ENCODE measurements around the gene LCE2C. TPM values are rescaled to one million over a fixed set of nuclear protein-coding genes. Genes with fewer than 3 reads are reported as not detected.
A peak's percentile ranks its signal among the peaks of the same experiment; 100 is the strongest.

LCE2C gene
- total RNA-seq, 1 donor from 2014 or later: not detected

DNA sequence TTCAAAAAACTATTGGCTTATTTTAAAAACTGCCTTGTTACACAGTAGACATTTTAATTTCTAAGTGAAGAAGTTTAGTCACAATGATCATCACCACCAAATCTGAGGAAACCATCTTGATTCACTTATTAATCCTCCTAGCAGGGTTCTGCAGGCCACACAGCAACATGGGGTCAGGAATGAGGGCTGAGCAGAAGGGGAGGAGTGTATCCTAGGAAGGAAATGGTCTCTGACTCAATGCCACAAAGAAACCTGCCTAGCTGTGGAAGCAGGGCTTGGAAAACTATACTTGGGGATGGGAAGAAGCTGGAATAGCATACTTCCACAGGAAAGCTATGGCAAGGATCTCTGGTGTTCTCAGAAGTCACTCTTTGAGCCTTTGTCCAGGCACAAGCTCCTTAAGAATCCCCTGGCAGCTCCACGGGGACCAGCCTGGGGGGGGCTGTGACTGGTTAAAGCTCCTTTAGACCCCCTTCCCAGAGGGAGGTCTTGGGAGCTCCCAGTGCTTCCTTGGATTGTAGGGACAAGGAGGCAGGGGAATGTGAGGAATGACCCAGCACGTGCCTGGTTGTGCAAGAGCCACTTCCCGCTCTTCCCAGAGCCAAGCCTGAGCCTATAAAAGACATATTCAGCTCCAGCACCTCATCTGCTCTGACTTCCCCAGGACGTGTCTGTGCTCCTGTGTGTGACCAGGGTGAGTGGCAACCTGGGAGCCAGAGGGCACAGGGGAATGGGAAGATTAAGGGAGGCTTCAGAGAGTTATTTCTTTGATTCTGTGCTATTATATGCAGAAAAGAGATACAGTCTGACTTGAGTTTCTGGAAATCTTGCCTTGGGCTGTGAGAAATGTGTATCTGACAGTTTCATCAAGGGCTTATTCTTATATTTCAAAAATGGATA is 22.9 kb downstream of the LCE2C start, which contains the start of gene LCE2A:
TSS of gene LCE2A (plus strand) at position 645 of the 900 bp plus-strand sequence. CDS start 557 bp downstream, outside the sequence.
- H3K36me3 ChIP-seq (ENCODE audit: control insufficient read depth, insufficient read depth, low read length): no peaks in the 10 kb centered on the region
- FAIRE-seq (no peak), DNase-seq (ENCODE audit: low read depth) (peak; percentile 30)

DNA sequence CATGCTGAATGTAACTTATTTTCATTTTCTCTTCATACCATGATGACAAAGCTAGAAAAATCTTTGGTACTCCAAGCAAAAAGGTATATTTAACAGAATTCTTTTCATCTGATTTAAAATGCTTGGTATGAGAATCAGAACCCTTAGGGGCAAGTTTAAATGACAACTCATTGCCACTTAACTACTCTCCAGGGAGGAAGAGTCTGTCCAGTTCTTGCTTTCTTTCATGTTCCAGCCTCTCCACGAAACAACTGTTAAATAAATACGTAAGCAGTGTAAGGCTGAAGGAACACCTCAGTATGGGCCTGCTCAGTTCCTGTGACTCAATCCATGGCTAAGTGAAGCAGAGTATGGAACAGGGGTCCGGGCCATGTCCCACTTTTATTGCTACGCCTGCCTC is 24.7 kb downstream of the LCE2C start:
- TF ChIP-seq, protein P1, sequence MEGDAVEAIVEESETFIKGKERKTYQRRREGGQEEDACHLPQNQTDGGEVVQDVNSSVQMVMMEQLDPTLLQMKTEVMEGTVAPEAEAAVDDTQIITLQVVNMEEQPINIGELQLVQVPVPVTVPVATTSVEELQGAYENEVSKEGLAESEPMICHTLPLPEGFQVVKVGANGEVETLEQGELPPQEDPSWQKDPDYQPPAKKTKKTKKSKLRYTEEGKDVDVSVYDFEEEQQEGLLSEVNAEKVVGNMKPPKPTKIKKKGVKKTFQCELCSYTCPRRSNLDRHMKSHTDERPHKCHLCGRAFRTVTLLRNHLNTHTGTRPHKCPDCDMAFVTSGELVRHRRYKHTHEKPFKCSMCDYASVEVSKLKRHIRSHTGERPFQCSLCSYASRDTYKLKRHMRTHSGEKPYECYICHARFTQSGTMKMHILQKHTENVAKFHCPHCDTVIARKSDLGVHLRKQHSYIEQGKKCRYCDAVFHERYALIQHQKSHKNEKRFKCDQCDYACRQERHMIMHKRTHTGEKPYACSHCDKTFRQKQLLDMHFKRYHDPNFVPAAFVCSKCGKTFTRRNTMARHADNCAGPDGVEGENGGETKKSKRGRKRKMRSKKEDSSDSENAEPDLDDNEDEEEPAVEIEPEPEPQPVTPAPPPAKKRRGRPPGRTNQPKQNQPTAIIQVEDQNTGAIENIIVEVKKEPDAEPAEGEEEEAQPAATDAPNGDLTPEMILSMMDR (IDR thresholded peaks at IDR 0.05; ENCODE audit: insufficient read depth, low read length, severe bottlenecking): no peak
- peaks cover 4% of the 10 kb centered on the region for H3K27me3 ChIP-seq (ENCODE audit: control insufficient read depth, insufficient read depth, low read length)
- FAIRE-seq (no peak), DNase-seq (ENCODE audit: low read depth) (no peak)
- no peak overlapping the region for H3K4me3 ChIP-seq (ENCODE audit: low read depth, low read length)
- H3K36me3 ChIP-seq (ENCODE audit: control insufficient read depth, insufficient read depth, low read length): no peaks in the 10 kb centered on the region

More for the DNA sequence above, 22.9 kb downstream of the LCE2C start, which contains the start of gene LCE2A:
- Histone ChIP-seq H3K4me3 (ENCODE audit: low read depth, low read length) (no peak within 1 kb of the TSS), H3K27me3 (ENCODE audit: control insufficient read depth, insufficient read depth, low read length) (peaks cover 4% of the 10 kb centered on the region)
- TF ChIP-seq, protein P1 (IDR thresholded peaks at IDR 0.05; ENCODE audit: insufficient read depth, low read length, severe bottlenecking): no peak

DNA sequence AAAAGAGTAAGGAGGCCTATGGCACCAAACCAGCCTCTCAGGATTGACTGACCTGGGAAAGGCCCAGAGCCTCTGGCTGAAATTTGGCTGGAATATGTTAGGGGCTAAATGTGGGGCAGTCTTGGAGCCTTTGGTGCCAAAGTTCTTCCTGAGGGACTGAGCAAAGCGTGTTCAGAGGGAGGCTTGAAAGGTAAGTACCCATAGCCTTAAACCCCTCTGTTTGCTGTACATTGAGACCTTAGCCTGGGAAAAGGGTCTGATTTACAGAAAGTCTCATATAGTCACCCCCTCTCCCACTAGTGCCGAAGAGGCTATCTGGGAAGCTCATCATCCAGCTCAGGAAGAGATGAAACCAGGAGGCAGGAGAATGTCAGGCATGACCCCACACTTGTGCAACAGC is 32.8 kb downstream of the LCE2C start, which contains the start of gene LCE4A:
TSS of gene LCE4A (plus strand) at position 301 of the 400 bp plus-strand sequence. CDS start 916 bp downstream, outside the sequence.
- TF ChIP-seq, protein P1 (IDR thresholded peaks at IDR 0.05; ENCODE audit: insufficient read depth, low read length, severe bottlenecking): no peak
- FAIRE-seq: no peak
- DNase-seq (ENCODE audit: low read depth): no peak

DNA sequence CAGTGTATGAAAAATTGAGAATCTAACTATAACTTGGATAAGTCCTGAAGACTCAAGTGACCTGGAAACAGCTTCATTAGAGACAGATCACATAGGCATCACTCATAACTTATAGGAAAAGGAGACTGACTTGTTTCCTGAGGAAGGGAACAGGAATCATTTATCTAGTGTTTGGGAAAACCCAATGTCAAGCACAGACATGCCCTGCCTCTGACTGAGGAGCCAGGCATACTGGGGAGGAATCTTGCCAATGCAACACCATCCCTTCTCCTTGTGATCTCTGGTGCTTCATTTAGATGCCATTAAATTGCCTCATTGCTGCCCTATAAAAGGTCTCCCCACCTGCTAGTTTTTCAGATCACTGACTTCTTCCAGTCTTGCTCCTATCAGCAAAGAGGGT is 43.2 kb downstream of the LCE2C start:
- Histone ChIP-seq H3K4me3 (ENCODE audit: low read depth, low read length) (no peak overlapping the region), H3K27me3 (ENCODE audit: control insufficient read depth, insufficient read depth, low read length) (no peaks in the 10 kb centered on the region), H3K36me3 (ENCODE audit: control insufficient read depth, insufficient read depth, low read length) (no peaks in the 10 kb centered on the region)
- TF ChIP-seq, protein P1 (IDR thresholded peaks at IDR 0.05; ENCODE audit: insufficient read depth, low read length, severe bottlenecking): no peak
- DNase-seq (ENCODE audit: low read depth): peak; percentile 97
- peak; percentile 92 for FAIRE-seq

More for the DNA sequence above, 32.8 kb downstream of the LCE2C start, which contains the start of gene LCE4A:
- H3K36me3 ChIP-seq (ENCODE audit: control insufficient read depth, insufficient read depth, low read length): no peaks in the 10 kb centered on the region
- no peak within 1 kb of the TSS for H3K4me3 ChIP-seq (ENCODE audit: low read depth, low read length)
- H3K27me3 ChIP-seq (ENCODE audit: control insufficient read depth, insufficient read depth, low read length): no peaks in the 10 kb centered on the region

DNA sequence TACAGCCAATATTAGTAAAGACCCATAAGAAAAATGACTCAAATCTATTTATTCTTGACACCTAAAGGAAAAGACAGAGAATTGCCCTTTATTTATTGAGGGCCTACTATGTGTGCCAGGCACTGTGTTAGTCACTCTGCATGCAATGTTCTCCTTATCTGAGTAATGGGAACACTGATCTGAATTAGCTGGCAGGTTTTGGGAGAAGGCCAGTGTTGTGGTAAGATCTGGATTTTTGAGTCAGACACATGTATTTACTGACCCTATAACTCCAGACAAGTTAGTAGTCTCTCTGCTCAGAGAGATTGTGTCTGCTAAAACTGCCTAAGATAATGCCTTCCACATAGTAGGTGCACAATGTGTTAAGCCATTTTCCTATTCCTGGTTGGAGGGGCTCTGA is 50.2 kb downstream of the LCE2C start:
- Histone ChIP-seq H3K27me3 (ENCODE audit: control insufficient read depth, insufficient read depth, low read length) (no peaks in the 10 kb centered on the region), H3K36me3 (ENCODE audit: control insufficient read depth, insufficient read depth, low read length) (no peaks in the 10 kb centered on the region), H3K4me3 (ENCODE audit: low read depth, low read length) (no peak overlapping the region)
- TF ChIP-seq, protein P1 (IDR thresholded peaks at IDR 0.05; ENCODE audit: insufficient read depth, low read length, severe bottlenecking): no peak
- no peak for FAIRE-seq
- peak; percentile 36 for DNase-seq (ENCODE audit: low read depth)

Other genes with a start within 250 kb of the LCE2C start
- not detected in 2 replicates for gene LCE5A, start 164.5 kb upstream of the LCE2C start, total RNA-seq
- 4.7 and 7.6 TPM in 2 replicates for gene CRCT1, start 160.8 kb upstream of the LCE2C start, total RNA-seq
- not detected in 2 replicates for gene LCE3E, start 108.5 kb upstream of the LCE2C start, total RNA-seq
- 0.38 and 0.79 TPM in 2 replicates for gene LCE3D, start 94.8 kb upstream of the LCE2C start, total RNA-seq
- gene LCE3C, start 75.0 kb upstream of the LCE2C start, total RNA-seq: not detected in 2 replicates
- gene LCE3B, start 61.5 kb upstream of the LCE2C start, total RNA-seq: not detected in 2 replicates
- gene LCE3A, start 52.2 kb upstream of the LCE2C start, total RNA-seq: not detected in 2 replicates
- not detected in 2 replicates for gene LCE2D, start 11.9 kb upstream of the LCE2C start, total RNA-seq
- gene LCE2B, start 10.8 kb downstream of the LCE2C start, total RNA-seq: not detected in 2 replicates
- gene LCE2A, start 23.1 kb downstream of the LCE2C start, total RNA-seq: not detected in 2 replicates
- gene LCE4A, start 32.9 kb downstream of the LCE2C start, total RNA-seq: not detected in 2 replicates
- not detected in 2 replicates for gene KPRP, start 82.7 kb downstream of the LCE2C start, total RNA-seq
- gene LCE1F, start 99.9 kb downstream of the LCE2C start, total RNA-seq: not detected in 2 replicates
- gene LCE1E, start 111.0 kb downstream of the LCE2C start, total RNA-seq: not detected in 2 replicates
- not detected in 2 replicates for gene LCE1D, start 121.4 kb downstream of the LCE2C start, total RNA-seq
- gene LCE1C, start 131.4 kb downstream of the LCE2C start, total RNA-seq: 0.26 TPM in 1 of 2 replicates, not detected in the other
- not detected in 2 replicates for gene LCE1B, start 136.7 kb downstream of the LCE2C start, total RNA-seq
- gene LCE1A, start 152.2 kb downstream of the LCE2C start, total RNA-seq: not detected in 2 replicates
- not detected in 2 replicates for gene LCE6A, start 167.6 kb downstream of the LCE2C start, total RNA-seq
- not detected in 2 replicates for gene LCE7A, start 184.7 kb downstream of the LCE2C start, total RNA-seq
- gene SMCP, start 203.0 kb downstream of the LCE2C start, total RNA-seq: not detected in 2 replicates
- 1.6 and 14.6 TPM in 2 replicates for gene IVL, start 233.3 kb downstream of the LCE2C start, total RNA-seq